Measurements from ENCODE around the gene SERHL2.
"Not testable (repeated sequence)": the region's sequence is repeated elsewhere in the genome, so short reads cannot be mapped to it uniquely, and the experiment has no call there.

Gene SERHL2

GRCh38 chr22:42536634-42537033 is 17.1 kb upstream of the SERHL2 start:
- 94% methylated on average over 18 of the region's 18 CpGs for WGBS
- H2AK5ac ChIP-seq (ENCODE audit: low read length, severe bottlenecking); H3K4me3 ChIP-seq (ENCODE audit: insufficient read depth in 1 of 2, low read depth in 1 of 2, low read length in 2 of 2); H3K9ac ChIP-seq (ENCODE audit: low read length); H2BK15ac ChIP-seq (ENCODE audit: low read depth, poor library complexity, severe bottlenecking); H2BK12ac ChIP-seq (ENCODE audit: low read length in 2 of 2); H2AFZ ChIP-seq (ENCODE audit: low read depth, low read length); H4K8ac ChIP-seq (ENCODE audit: low read length); H3K14ac ChIP-seq (ENCODE audit: low read length in 2 of 2); H3K18ac ChIP-seq (ENCODE audit: low read depth in 1 of 2, low read length in 2 of 2); H3K36me3 ChIP-seq (ENCODE audit: control insufficient read depth in 1 of 2, insufficient read depth in 2 of 2, low read depth in 1 of 2, low read length in 2 of 2); H2BK120ac ChIP-seq (ENCODE audit: low read depth, low read length); H3K4me1 ChIP-seq (ENCODE audit: control insufficient read depth, insufficient read depth, low read depth, low read length); H3K23ac ChIP-seq (ENCODE audit: low read length in 2 of 2); DNase-seq; H3K27ac ChIP-seq (ENCODE audit: low read length, poor library complexity, severe bottlenecking); H3K4ac ChIP-seq (ENCODE audit: low read depth in 1 of 2, low read length in 2 of 2); H2BK5ac ChIP-seq (ENCODE audit: low read depth, low read length, poor library complexity, severe bottlenecking); H3K9me3 ChIP-seq (ENCODE audit: control insufficient read depth, low read length); H3K4me2 ChIP-seq (ENCODE audit: low read length, poor library complexity, severe bottlenecking); H3K79me1 ChIP-seq (replicated peaks; ENCODE audit: low read length, poor library complexity, severe bottlenecking); H4K91ac ChIP-seq (ENCODE audit: low read length): not testable (repeated sequence)
- peaks cover 0 to 13% of the 10 kb centered on the region in 2 experiments for H3K27me3 ChIP-seq (ENCODE audit: control insufficient read depth in 1 of 2, insufficient read depth in 1 of 2, low read length in 2 of 2)

- not testable (repeated sequence) for H3K9me3 ChIP-seq (ENCODE audit: control insufficient read depth, low read length); H4K91ac ChIP-seq (ENCODE audit: low read length); H3K23ac ChIP-seq (ENCODE audit: low read length in 2 of 2); H3K4me1 ChIP-seq (ENCODE audit: control insufficient read depth, insufficient read depth, low read depth, low read length); H3K14ac ChIP-seq (ENCODE audit: low read length in 2 of 2); H2BK120ac ChIP-seq (ENCODE audit: low read depth, low read length); H3K79me1 ChIP-seq (replicated peaks; ENCODE audit: low read length, poor library complexity, severe bottlenecking); H4K8ac ChIP-seq (ENCODE audit: low read length); H2BK12ac ChIP-seq (ENCODE audit: low read length in 2 of 2); H3K27ac ChIP-seq (ENCODE audit: low read length, poor library complexity, severe bottlenecking); H2BK5ac ChIP-seq (ENCODE audit: low read depth, low read length, poor library complexity, severe bottlenecking); H2AK5ac ChIP-seq (ENCODE audit: low read length, severe bottlenecking); H2AFZ ChIP-seq (ENCODE audit: low read depth, low read length); H3K4ac ChIP-seq (ENCODE audit: low read depth in 1 of 2, low read length in 2 of 2); H3K4me2 ChIP-seq (ENCODE audit: low read length, poor library complexity, severe bottlenecking); H3K36me3 ChIP-seq (ENCODE audit: control insufficient read depth in 1 of 2, insufficient read depth in 2 of 2, low read depth in 1 of 2, low read length in 2 of 2); H3K18ac ChIP-seq (ENCODE audit: low read depth in 1 of 2, low read length in 2 of 2); H3K9ac ChIP-seq (ENCODE audit: low read length); DNase-seq; H2BK15ac ChIP-seq (ENCODE audit: low read depth, poor library complexity, severe bottlenecking); H3K27me3 ChIP-seq (ENCODE audit: control insufficient read depth in 1 of 2, insufficient read depth in 1 of 2, low read length in 2 of 2); H3K4me3 ChIP-seq (ENCODE audit: insufficient read depth in 1 of 2, low read depth in 1 of 2, low read length in 2 of 2)
- 96% methylated on average over 7 of the region's 14 CpGs for WGBS
These were observed 16.4 kb upstream of the SERHL2 start for GRCh38 chr22:42537199-42537831.

- not testable (repeated sequence) for H2BK15ac ChIP-seq (ENCODE audit: low read depth, poor library complexity, severe bottlenecking); H2AFZ ChIP-seq (ENCODE audit: low read depth, low read length); H3K4me1 ChIP-seq (ENCODE audit: control insufficient read depth, insufficient read depth, low read depth, low read length); H2BK5ac ChIP-seq (ENCODE audit: low read depth, low read length, poor library complexity, severe bottlenecking); H4K8ac ChIP-seq (ENCODE audit: low read length); H3K36me3 ChIP-seq (ENCODE audit: control insufficient read depth in 1 of 2, insufficient read depth in 2 of 2, low read depth in 1 of 2, low read length in 2 of 2); H4K91ac ChIP-seq (ENCODE audit: low read length); H2BK12ac ChIP-seq (ENCODE audit: low read length in 2 of 2); H2BK120ac ChIP-seq (ENCODE audit: low read depth, low read length); H3K9me3 ChIP-seq (ENCODE audit: control insufficient read depth, low read length); H3K4me2 ChIP-seq (ENCODE audit: low read length, poor library complexity, severe bottlenecking); H3K4me3 ChIP-seq (ENCODE audit: insufficient read depth in 1 of 2, low read depth in 1 of 2, low read length in 2 of 2); H2AK5ac ChIP-seq (ENCODE audit: low read length, severe bottlenecking); H3K27ac ChIP-seq (ENCODE audit: low read length, poor library complexity, severe bottlenecking); H3K9ac ChIP-seq (ENCODE audit: low read length); H3K27me3 ChIP-seq (ENCODE audit: control insufficient read depth in 1 of 2, insufficient read depth in 1 of 2, low read length in 2 of 2); H3K4ac ChIP-seq (ENCODE audit: low read depth in 1 of 2, low read length in 2 of 2); H3K79me1 ChIP-seq (replicated peaks; ENCODE audit: low read length, poor library complexity, severe bottlenecking); H3K18ac ChIP-seq (ENCODE audit: low read depth in 1 of 2, low read length in 2 of 2); H3K14ac ChIP-seq (ENCODE audit: low read length in 2 of 2); H3K23ac ChIP-seq (ENCODE audit: low read length in 2 of 2)
- 67% methylated on average over 1 of the region's 11 CpGs for WGBS
- DNase-seq = peak; percentile 34
These were observed 14.5 kb upstream of the SERHL2 start for GRCh38 chr22:42539236-42539771.

- no peak overlapping the region for H3K4me2 ChIP-seq (ENCODE audit: low read length, poor library complexity, severe bottlenecking)
- no peaks in the 10 kb centered on the region for H3K9me3 ChIP-seq (ENCODE audit: control insufficient read depth, low read length)
- no peak overlapping the region for H2AK5ac ChIP-seq (ENCODE audit: low read length, severe bottlenecking)
- no peak overlapping the region for H2BK5ac ChIP-seq (ENCODE audit: low read depth, low read length, poor library complexity, severe bottlenecking)
- H3K4me1 ChIP-seq (ENCODE audit: control insufficient read depth, insufficient read depth, low read depth, low read length) = peaks cover 2% of the 10 kb centered on the region
- no peak overlapping the region for H4K91ac ChIP-seq (ENCODE audit: low read length)
- no peak overlapping the region for H3K27ac ChIP-seq (ENCODE audit: low read length, poor library complexity, severe bottlenecking)
- H3K36me3 ChIP-seq (ENCODE audit: control insufficient read depth in 1 of 2, insufficient read depth in 2 of 2, low read depth in 1 of 2, low read length in 2 of 2) = no peaks in the 10 kb centered on the region
- H2BK120ac ChIP-seq (ENCODE audit: low read depth, low read length) = no peak overlapping the region
- no peak overlapping the region for H3K4me3 ChIP-seq (ENCODE audit: insufficient read depth in 1 of 2, low read depth in 1 of 2, low read length in 2 of 2)
- no peak overlapping the region for H3K9ac ChIP-seq (ENCODE audit: low read length)
- no peak for DNase-seq
- H4K8ac ChIP-seq (ENCODE audit: low read length) = no peak overlapping the region
- H3K18ac ChIP-seq (ENCODE audit: low read depth in 1 of 2, low read length in 2 of 2) = no peak overlapping the region
- H2BK15ac ChIP-seq (ENCODE audit: low read depth, poor library complexity, severe bottlenecking) = no peak overlapping the region
- no peaks in the 10 kb centered on the region for H3K79me1 ChIP-seq (replicated peaks; ENCODE audit: low read length, poor library complexity, severe bottlenecking)
- no peak overlapping the region for H3K4ac ChIP-seq (ENCODE audit: low read depth in 1 of 2, low read length in 2 of 2)
- no peak overlapping the region for H3K14ac ChIP-seq (ENCODE audit: low read length in 2 of 2)
- H3K27me3 ChIP-seq (ENCODE audit: control insufficient read depth in 1 of 2, insufficient read depth in 1 of 2, low read length in 2 of 2) = peaks cover 8 to 22% of the 10 kb centered on the region in 2 experiments
- H2AFZ ChIP-seq (ENCODE audit: low read depth, low read length) = no peak overlapping the region
- no peak overlapping the region for H3K23ac ChIP-seq (ENCODE audit: low read length in 2 of 2)
- WGBS = 40% methylated on average over 1 of the region's 2 CpGs
- H2BK12ac ChIP-seq (ENCODE audit: low read length in 2 of 2) = no peak overlapping the region
These were observed 9.1 kb upstream of the SERHL2 start for GRCh38 chr22:42544686-42545085.

Data from mesenchymal stem cell (in vitro differentiated cells and primary cell).